Thyroid gland (tissue), 4 donors: ENCODE results near the gene TMEM273. TPM values are rescaled to one million over a fixed set of nuclear protein-coding genes. Genes with fewer than 3 reads are reported as not detected.

Experiments used
- DNase-seq, 2 donors: peaks; one replicate each; pipeline ENCODE4 v3.0.0-alpha.2; 2019
- H3K27ac ChIP-seq, 3 donors: fragments of 200-600 bp; sonication (generic); 1 replicate in 2 of 3; 2 replicates in 1 of 3; pipeline ENCODE4 v1.5.1; 2016 to 2019; ENCODE audit warnings: mild to moderate bottlenecking in 1 of 3, moderate library complexity in 1 of 3
- H3K27me3 ChIP-seq: fragments of 200-600 bp; sonication (generic); one replicate; pipeline ENCODE4 v1.5.1; 2019
- H3K36me3 ChIP-seq, 2 donors: fragments of 200-600 bp; sonication (generic); one replicate each; pipeline ENCODE4 v1.5.1; 2016 to 2019
- H3K4me1 ChIP-seq, 2 donors: fragments of 200-600 bp; sonication (generic); one replicate each; pipeline ENCODE4 v1.5.1; 2017 to 2019
- H3K4me3 ChIP-seq, 3 donors: fragments of 200-600 bp; sonication (generic); replicated peaks in 1 of 3; 1 replicate in 2 of 3; 2 replicates in 1 of 3; pipeline ENCODE4 v1.5.1; 2016; ENCODE audit warnings: mild to moderate bottlenecking in 1 of 3
- H3K9me3 ChIP-seq: fragments of 200-600 bp; sonication (generic); one replicate; pipeline ENCODE4 v1.5.1; 2017
- POLR2A ChIP-seq, 2 donors: fragments of 450-650 bp; IDR thresholded peaks; one replicate each; pipeline ENCODE4 v1.6.1; 2017; ENCODE audit warnings: antibody characterized with exemption in 2 of 2, mild to moderate bottlenecking in 2 of 2, moderate library complexity in 1 of 2
- WGBS, 2 donors: methylation state at CpG; one replicate each; pipeline ENCODE4 v1.1.5; 2017; 5-methylcytosine and 5-hydroxymethylcytosine counted together
- intact Hi-C: fragments of 100-400 bp; cut with DNase I; formaldehyde crosslinking; loops from one replicate; pipeline ENCODE4 v1.15.1; 2023
- total RNA-seq, 4 donors: library from RNA; depleted of rRNA; stranded (reverse); fragments of >200 nt; gene quantifications; one replicate each; pipeline ENCODE4 v1.2.3, GENCODE V29; 2016
- TF ChIP-seq, protein P1 (sequence below), 6 experiments: fragments of 200-600 bp in 3 of 6; fragments of 450-650 bp in 3 of 6; sonication (generic) in 3 of 6; IDR thresholded peaks; one replicate each; pipeline ENCODE4 v1.5.1; 2016 to 2019; ENCODE audit warnings: antibody characterized with exemption in 6 of 6, mild to moderate bottlenecking in 2 of 6, inconsistent platforms in 1 of 6, moderate library complexity in 1 of 6

TMEM273 gene
- total RNA-seq, 4 donors from 2014 or later: 4.2 to 15.0 (median 13.2) TPM

DNA sequence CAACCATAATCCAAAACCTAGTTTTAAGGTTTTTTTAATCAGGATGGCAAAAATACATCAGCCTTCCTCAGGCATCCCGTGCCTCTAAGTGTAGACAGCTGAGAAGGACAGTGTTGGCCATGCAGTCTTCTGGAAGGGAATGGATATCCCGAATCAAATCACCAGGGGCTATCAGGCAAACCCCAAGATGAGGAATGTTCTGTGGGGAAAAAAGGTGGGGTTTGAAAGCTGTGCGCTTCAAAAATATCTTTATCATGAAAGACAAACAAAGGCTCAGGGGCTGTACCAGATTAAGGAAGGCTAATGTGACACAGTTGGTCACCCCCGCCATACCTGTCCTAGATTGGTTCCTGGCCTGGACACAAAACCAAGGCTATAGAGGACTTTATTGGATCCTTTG lies 5.4 kb downstream of the TMEM273 start:
- H3K4me1 ChIP-seq: peaks cover 0 to 1% of the 10 kb centered on the region in 2 donors
- H3K27ac ChIP-seq: no peak overlapping the region
- H3K4me3 ChIP-seq: no peak overlapping the region
- no peaks in the 10 kb centered on the region for H3K36me3 ChIP-seq
- DNase-seq: no peak
- H3K9me3 ChIP-seq: no peaks in the 10 kb centered on the region
- intact Hi-C loops: no loop called here
- no peak for TF ChIP-seq POLR2A (IDR thresholded peaks at IDR 0.05)
- TF ChIP-seq, protein P1, sequence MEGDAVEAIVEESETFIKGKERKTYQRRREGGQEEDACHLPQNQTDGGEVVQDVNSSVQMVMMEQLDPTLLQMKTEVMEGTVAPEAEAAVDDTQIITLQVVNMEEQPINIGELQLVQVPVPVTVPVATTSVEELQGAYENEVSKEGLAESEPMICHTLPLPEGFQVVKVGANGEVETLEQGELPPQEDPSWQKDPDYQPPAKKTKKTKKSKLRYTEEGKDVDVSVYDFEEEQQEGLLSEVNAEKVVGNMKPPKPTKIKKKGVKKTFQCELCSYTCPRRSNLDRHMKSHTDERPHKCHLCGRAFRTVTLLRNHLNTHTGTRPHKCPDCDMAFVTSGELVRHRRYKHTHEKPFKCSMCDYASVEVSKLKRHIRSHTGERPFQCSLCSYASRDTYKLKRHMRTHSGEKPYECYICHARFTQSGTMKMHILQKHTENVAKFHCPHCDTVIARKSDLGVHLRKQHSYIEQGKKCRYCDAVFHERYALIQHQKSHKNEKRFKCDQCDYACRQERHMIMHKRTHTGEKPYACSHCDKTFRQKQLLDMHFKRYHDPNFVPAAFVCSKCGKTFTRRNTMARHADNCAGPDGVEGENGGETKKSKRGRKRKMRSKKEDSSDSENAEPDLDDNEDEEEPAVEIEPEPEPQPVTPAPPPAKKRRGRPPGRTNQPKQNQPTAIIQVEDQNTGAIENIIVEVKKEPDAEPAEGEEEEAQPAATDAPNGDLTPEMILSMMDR (IDR thresholded peaks at IDR 0.05): no peak
- no peaks in the 10 kb centered on the region for H3K27me3 ChIP-seq
- WGBS, 2 donors: 92 to 95% methylated on average over 4 of the region's 4 CpGs

- H3K9me3 ChIP-seq: no peaks in the 10 kb centered on the region
- H3K4me1 ChIP-seq: peaks cover 0 to 11% of the 10 kb centered on the region in 2 donors
- WGBS, 2 donors: 48 to 67% methylated on average over 3 of the region's 3 CpGs
- intact Hi-C loops: no loop called here
- H3K27me3 ChIP-seq: no peaks in the 10 kb centered on the region
- H3K36me3 ChIP-seq: no peaks in the 10 kb centered on the region
- no peak overlapping the region for H3K27ac ChIP-seq
- H3K4me3 ChIP-seq: no peak overlapping the region
- TF ChIP-seq, protein P1 (IDR thresholded peaks at IDR 0.05): no peak
- TF ChIP-seq POLR2A (IDR thresholded peaks at IDR 0.05): no peak
- no peak for DNase-seq
Observed at GRCh38 chr10:49180444-49180860, 7.7 kb downstream of the TMEM273 start.

- TF ChIP-seq, protein P1 (IDR thresholded peaks at IDR 0.05): no peak
- H3K9me3 ChIP-seq: no peaks in the 10 kb centered on the region
- no peak overlapping the region for H3K27ac ChIP-seq
- intact Hi-C loops: no loop called here
- no peak for DNase-seq
- H3K27me3 ChIP-seq: no peaks in the 10 kb centered on the region
- H3K36me3 ChIP-seq: no peaks in the 10 kb centered on the region
- peaks cover 0 to 11% of the 10 kb centered on the region in 2 donors for H3K4me1 ChIP-seq
- 72 to 75% methylated on average over 8 of the region's 10 CpGs for WGBS, 2 donors
- H3K4me3 ChIP-seq: no peak overlapping the region
Observed at GRCh38 chr10:49179699-49180443, 8.3 kb downstream of the TMEM273 start.

DNA sequence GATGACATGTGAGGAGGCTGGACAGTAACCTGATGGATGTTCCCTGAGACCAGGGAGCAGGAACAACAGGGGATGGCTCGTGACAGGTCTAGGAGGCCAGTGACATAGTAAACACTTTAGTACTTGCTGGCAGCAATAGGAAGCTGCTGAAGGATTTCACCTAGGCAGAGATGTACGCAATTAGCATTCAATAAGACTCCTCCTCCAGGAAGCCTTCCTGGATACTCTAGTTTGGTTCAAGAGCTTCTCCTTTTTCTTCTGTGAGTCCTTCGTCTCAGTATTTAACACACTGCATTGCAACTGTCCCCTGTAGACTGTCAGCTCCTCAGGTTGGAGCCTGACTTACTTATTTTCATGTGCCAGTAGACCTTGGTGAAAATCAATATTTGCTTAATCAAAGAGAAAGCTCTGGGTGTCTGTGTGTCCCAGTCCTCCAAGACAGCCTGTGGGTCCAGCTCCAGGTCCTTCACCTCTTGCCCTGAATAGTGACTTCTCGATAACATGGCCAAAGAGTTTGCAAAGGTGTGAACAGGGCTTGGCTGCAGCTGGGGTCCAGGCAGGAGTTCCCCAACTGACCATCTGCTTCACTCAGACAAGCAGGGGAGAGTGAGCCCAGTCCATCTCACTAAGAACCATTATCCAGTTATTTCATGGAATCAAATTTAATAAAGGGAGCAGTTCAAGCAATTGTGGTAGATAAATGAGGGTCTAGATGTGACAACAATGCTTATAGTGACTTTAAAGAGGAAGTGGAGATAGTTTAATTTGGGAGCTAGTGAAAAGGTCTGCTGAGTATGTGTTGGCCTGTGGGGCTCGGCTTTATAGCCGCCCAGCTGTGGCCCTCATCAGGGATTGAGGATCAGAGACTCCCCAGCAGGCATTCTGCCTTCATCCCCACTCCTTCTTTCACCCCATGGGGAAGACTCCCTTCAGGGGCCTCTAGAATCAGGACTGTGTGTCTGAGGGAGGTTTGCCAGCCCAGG lies 9.4 kb downstream of the TMEM273 start:
- no peak overlapping the region for H3K27ac ChIP-seq
- H3K9me3 ChIP-seq: no peaks in the 10 kb centered on the region
- peaks cover 0 to 11% of the 10 kb centered on the region in 2 donors for H3K4me1 ChIP-seq
- intact Hi-C loops: no loop called here
- no peaks in the 10 kb centered on the region for H3K36me3 ChIP-seq
- 88 to 91% methylated on average over 6 of the region's 6 CpGs for WGBS, 2 donors
- no peak overlapping the region for H3K4me3 ChIP-seq
- no peak for DNase-seq
- no peaks in the 10 kb centered on the region for H3K27me3 ChIP-seq
- TF ChIP-seq, protein P1 (IDR thresholded peaks at IDR 0.05): no peak
- no peak for TF ChIP-seq POLR2A (IDR thresholded peaks at IDR 0.05)
